ENCODE results near the gene NALCN.

The NALCN gene

DNA sequence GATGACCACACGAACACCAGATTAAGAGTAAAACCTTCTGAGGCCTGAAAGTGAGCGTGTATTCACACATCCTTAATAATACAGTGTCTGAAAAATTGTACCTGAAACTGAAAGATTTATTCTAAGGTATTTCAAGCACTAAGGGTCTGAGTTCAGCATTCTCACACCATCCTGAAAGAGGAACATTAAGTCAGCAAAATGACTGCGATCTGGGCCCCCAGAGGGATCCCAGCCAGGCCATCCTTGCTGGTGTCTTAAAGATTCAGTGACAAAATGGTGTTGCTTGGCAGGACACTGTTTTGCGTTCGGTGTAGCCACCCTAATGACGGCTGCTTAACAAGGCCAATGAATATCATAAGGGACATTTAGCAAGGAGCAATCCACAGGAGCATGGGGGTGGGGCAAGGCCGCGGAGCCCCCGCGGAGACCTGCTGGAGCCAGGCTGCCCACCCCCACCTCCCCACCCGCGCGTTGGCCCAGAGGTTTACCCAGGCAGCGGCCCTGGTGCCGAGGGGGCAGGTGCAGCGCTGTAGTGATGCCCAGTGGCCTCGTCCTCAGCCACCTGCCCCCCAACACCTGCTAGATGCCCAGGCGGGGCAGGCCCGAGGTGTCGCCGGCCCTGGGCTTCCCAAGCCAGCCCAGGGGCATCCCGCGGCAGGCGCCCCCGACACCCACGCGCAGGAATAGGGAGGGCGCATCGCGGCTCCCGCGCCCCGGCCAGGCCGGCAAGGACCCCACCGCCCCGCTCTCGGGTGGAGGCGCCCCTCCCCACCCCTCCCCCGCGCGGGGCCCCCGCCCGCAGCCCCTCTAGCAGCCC lies 742 bp downstream of the NALCN start:
- no peak for DNase-seq (ENCODE audit: low spot score)

DNA sequence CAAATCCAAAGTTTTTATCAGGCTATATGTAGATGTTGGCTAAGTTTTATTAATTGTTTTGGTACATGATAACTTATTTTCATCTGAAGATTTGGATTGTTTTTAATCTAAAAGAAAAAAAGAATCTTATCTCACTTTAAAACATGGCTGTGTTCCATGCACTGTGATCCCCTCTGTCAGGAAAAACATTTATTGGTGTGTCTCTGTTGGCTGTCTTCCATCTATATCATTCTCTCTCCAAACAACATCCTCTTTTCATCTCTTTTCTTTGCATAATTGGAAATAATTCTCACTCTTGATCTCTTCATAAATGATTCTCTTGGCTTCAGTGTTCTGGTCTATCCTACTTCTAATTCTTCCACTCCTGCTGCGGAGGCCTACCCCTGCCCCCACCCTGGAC lies 4.2 kb downstream of the NALCN start:
- no peak for DNase-seq (ENCODE audit: low spot score)

DNA sequence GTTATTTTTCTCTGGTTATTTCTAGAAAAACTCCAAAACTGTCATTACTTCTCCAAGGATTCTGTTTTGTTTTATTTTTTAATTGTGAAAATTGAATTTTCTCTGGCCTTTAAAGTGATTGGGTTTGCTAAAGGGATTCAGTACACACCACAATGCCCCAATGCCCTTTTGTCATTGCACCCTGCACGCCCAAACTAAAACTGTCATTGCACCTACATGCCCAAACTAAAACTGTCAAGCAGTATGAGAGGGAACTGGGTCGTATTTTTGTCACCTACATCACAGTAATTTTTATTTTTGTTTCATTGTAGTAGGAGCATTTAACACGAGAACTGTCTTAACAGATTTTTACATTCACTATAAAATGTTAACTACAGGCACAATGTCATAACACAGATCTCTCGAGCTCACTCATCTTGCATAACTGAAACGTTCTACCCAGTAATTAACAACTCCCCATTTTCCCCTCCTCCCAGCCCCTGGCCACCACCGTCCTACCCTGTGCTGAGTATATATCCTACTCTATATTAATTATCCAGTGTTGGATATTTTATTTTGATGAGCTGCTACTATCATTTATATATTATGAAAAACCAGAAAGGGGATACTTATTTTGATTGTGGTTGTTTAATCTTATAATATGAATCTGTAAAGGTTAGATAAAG lies 7.2 kb downstream of the NALCN start:
- DNase-seq (ENCODE audit: low spot score), result no peak

DNA sequence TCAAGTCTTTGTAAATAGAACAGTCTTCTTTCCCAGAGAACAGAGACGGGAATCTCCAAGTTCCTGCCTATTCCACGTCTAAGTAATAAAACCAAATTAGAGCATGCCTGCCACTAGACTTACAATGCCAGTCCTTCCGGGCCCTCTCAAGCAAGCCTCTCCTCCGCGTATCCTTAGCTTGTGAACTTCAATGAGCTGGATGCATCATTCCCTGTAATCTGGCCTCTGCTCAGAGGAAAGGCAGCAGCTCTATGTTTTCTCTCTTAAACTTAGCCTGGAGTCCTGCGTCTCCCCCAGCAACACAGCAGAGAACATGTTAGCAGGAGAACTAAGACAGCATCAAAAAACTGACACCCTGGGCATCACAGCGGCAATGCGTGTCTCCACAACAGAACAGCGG lies 8.2 kb downstream of the NALCN start:
- DNase-seq (ENCODE audit: low spot score), result no peak

DNA sequence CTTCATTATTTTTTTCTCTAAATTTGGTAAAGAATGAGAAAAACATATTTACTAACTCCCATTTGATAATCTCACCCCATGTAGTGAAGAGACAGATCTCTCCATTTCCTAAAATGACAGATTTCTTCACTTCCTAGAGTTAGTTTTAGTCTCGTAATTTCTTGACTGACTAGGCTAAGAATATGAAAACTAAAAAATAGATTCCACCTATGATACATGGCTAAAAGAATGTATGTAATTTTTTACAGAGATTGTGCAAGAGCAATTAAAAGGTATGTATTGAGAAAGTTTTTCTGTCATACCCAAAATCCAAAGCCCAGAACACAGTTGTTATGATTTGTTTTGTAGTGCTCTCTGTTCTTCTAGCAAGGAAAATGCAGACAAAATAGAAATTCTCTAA lies 9.5 kb downstream of the NALCN start:
- no peak for DNase-seq (ENCODE audit: low spot score)

DNA sequence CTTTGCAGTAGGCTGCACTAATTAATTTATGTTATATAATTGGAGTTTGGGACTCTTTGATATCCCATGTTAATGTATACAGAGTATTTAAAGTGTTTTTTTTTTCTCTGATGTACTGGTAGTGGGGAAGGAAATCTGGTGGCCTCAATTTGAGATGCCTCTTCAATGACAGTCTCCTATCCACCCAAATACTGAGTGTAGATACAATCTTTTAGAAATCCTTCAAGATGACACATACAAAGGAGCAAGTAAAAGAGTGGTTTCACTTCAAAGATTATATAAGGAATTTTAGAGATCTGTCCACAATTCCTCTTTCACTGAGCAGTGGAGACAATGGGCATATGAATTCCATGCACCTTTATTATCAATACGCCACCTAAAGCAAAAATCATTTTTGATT lies 15.1 kb downstream of the NALCN start:
- no peak for DNase-seq (ENCODE audit: low spot score)

DNA sequence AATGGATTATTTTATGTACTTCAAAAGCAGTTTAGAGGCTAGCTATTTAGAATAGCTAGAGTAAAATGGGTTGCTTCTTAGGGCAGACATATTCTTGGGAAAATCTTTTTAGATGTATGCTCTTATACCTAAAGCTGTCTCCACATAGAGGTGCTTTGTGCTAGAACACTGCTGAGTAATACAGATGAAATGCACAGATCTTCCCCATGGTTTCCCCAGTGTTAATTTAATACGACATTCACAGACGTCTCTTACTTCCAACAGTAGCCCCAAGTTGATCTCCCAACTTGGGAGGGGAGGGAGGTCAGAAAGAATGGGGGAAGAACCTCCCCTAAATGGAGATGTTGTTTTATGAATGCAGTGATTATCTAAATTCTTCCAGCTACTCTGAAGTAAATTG lies 16.9 kb downstream of the NALCN start:
- no peak for DNase-seq (ENCODE audit: low spot score)

DNA sequence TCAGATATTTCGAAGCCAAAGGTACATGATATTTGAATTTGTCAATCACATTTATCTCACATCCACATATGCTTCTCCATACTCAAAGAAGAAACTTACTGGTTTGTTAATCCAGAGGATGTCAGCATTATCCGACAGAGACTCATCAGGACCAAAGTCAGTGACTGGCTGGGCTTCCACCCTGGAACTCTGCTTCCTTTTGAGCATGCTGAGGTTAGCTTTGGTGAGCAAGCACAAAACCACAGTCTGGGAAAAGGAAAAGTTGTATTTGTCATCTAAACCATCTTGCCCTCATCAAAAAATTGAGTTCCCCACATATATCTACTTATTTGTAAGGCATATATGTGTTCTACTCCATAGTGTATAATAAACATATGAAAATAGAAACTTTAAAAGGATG lies 17.4 kb downstream of the NALCN start:
- DNase-seq (ENCODE audit: low spot score), result no peak

DNA sequence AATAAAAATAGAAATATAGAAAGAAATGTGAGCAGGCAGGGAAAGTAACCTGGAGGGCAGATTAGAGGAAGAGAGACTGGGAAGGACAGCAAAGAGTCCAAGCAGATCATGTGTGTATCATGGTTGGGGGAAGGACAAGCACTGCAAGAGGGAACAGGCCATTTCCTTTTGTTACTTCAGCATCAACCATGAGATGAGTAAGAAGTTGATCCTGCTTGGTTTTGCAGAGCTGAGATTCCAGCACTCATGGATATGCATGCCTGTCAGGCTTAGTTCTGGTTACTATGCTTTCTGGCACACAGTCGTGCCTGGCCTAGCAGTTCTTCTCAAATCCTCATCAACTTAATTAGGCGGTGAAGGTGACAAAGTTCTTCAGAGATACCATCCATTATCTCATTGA lies 18.1 kb downstream of the NALCN start:
- no peak for DNase-seq (ENCODE audit: low spot score)

DNA sequence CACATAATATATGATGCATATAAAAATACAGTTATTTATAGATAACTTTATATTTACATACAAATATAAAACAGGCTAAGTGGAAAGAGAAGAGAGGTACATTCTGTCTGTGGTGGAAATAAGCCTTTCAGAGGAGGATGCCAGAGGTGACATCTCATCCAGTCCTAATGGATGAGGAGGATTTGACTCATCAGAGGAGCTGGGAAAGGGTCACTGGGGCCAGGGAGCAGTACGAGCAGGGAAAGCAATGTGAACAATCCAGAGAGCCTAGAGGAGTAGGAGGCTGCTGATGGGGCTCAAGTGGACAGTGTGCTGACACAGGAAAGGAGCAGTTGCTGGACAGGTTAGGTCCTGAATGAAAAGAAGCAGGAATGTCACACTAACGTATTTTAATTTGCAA lies 18.6 kb downstream of the NALCN start:
- DNase-seq (ENCODE audit: low spot score), result no peak

DNA sequence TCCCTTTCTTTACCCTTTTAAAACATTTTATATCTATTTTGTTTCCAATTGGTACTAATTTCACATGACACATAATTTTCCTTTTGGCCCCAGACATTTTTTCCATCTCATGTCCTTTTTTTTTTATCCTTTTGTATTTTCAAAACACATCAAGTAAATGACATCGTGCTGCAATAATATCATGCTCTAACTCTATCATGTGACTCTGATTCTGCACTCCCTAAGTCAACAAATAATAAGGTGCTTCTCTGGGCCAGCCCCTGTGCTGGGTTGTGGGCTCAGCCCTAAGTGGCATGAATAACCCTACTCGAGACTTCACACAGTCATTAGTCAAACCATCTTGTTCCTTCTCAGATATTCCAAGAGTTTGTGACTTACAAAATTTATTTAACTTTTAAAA lies 21.7 kb downstream of the NALCN start:
- DNase-seq (ENCODE audit: low spot score), result no peak

DNA sequence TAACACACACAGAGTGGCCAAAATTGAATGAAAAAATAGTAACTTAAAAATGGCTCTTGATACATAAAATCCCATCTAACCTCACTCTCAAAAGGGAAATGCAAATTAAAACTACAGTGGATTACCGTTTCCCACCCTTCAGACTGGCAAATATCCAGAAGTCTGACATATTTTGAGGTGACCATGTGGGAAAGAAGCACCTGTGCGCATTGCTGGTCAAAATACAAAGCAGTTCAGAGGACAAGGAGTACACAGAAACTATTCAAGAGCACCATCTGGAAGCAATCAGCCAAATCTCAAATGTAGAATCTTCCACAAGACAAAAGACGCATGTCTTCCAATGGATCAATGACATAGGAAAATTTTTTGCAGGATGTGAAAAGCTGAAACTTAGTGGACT lies 23.2 kb downstream of the NALCN start:
- DNase-seq (ENCODE audit: low spot score), result no peak

DNA sequence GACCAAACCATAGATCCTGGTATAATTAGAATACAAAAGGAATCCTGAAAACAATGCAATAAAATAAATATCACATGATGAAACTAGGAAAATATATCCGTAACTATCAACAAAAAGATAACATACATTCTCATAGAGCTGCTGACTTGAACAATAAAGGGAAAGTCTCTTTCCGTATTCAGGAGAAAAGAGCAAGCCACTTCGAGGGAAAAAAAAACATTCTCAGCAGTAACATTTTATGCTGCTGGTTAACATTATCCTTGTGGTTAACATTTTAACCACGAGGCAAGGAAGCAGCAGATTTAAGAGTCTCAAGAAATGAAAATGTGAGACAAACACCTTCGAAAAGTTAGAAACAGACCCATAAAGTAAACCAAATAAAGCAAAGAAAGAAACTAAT lies 25.8 kb downstream of the NALCN start:
- DNase-seq (ENCODE audit: low spot score), result no peak

DNA sequence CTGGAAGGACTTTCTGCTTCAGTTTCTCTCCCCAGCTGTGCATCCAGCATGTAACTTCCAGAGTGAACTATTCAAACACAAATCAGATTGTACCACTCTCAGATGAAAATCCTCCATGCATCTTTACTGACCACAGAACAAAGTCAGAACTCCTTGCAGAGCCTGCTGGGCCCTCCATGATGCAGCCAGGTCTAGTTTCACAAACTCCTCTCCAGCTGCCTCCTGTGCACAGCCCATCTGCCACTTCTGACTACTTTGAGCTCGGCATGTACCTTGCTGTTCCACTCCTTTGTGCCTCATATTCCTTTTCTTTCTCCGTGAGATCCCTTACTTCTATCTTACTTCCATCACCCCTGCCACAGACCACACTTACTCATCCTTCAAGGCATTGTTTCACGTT lies 31.4 kb downstream of the NALCN start:
- no peak for DNase-seq (ENCODE audit: low spot score)

DNA sequence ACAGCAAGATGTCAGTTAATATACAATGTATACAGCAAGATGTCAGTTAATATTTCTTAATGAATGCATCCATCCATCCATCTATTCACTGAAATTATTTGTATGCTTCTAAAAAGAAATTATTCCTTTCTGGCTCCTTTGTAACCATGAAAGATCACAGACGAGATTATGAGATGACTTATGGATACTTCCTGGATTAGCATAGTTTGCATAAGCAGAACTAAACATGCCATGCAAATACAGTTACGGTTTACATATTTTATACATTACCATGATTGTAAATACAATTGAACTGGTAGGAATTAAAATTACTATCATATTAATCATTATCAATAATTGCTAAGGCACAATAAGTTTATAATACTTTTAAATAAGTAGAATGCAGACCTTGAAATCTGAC lies 32.7 kb downstream of the NALCN start:
- no peak for DNase-seq (ENCODE audit: low spot score)

DNA sequence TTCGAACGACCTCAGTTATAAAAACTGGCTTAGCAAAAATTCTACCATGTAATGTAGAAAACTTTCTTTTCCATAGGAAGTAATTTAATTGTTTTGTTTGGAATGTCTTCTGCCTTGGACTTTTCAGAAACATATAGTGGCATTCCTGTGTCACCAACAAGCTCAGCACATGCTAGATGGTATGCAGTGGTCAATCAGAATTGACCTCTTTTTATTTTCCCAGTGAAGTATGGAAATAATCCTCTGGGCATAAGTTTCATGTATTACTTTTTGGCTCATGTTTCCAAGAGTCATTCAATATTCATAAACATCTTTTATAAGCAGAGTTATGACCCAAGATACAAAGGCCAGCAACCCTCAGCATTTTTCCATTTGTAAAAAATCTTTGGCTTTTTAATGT lies 33.6 kb downstream of the NALCN start:
- DNase-seq (ENCODE audit: low spot score), result no peak

DNA sequence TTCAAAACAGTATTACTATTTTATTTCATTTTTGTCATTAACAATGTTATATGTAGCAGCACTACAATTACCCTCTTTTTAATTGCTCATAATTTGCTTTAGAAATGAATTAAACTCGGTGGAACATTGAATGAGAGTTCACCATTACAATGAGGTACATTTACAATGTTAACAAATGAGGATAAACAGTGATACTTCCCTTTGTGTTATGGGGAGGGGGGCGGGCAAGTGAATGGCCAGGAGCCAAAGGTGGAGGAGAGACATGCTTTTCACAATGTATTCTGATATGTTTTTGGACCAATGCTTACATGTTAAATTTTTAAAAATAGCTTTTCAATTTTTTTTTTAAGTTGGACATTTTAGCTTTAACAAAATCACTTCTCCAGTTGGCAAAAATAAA lies 34.2 kb downstream of the NALCN start:
- no peak for DNase-seq (ENCODE audit: low spot score)

DNA sequence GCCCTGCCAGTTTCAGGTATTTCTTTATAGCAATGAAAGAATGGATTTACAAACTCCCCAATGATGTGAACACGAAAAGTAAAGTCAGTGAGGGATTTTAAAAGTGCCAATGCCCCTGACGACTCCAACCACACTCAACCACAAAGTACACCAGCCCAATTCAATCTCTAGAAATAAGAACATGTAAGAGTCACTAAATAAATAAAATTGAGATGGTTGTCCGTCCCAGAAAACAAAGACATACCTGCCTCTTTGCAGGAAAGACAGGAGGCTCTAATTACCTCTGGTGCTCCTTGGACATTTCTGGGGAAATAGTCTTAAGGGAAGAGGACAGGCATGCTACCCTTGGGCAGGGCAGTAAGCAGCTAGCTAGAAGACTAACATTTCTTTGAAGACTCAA lies 55.8 kb downstream of the NALCN start:
- no peak for DNase-seq (ENCODE audit: low spot score)

DNA sequence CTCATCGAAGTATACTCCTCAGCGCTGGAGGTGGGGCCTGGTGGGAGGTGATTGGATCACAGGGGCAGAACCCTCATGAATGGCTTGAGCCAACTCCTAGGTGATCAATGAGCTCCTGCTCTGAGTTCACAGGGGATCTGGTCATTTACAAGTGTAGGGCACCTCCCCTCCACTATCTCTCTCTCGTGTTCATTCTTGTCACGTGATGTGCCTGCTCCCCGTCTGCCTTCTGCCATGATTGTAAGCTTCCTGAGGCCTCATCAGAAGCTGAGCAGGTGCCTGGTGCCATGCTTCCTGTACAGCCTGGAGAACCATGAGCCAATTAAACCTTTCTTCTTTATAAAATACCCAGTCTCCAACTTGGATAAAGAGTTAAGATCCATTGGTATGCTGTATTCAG lies 61.4 kb downstream of the NALCN start:
- no peak for DNase-seq (ENCODE audit: low spot score)

DNA sequence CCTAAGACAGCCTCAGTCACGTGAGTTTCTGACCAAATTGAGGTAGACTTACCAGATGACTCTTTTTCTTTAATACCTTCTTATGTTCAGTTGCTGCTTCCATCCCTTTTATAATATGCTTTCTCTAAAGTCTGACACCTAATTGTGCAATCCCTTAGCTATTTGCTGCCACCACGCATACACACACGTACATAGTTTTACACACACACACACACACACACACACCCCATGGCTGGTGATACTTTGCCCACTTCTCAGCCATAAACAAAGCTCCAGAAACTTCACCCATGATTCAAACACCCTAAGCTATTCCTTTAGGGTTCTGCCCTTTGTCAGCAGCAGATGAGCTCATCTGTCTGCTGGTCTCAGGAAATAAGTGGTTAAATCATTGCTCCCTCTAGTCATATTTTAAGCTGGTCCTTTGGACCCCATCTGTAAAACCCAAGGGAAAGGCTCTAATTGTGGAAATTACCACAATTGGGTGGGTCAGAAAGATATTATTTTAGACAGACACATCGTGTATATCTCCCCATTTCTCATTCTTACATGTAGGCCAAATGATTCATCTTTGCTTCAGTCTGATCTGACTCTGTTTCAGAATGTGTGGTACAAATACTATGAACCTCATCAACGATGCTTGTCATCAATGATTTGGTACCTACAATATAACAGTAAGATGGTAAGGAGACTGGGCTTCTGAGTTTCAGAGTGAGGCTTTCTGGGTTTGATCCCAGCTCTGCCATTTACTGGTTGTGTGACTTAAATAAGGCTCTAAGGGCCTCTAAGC lies 69.2 kb downstream of the NALCN start:
- DNase-seq (ENCODE audit: low spot score), result no peak

DNA sequence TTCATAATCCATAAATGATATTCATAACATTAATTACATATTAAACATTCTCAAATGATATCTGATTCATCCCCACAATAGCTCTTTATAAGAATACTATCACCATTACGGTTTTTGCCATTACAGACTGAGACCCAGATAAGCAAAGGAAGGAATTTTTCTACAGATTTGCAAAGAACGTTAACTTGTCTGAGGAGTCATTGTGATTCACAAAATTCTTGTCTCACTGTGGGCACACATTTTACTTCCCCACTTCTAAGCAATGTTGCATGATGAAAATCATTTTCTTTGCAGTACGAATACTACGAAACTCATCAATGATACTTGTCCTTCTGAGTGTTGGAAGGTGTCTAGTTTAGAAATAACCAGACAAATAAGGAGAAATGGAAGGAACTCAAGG lies 70.1 kb downstream of the NALCN start:
- DNase-seq (ENCODE audit: low spot score), result no peak

DNA sequence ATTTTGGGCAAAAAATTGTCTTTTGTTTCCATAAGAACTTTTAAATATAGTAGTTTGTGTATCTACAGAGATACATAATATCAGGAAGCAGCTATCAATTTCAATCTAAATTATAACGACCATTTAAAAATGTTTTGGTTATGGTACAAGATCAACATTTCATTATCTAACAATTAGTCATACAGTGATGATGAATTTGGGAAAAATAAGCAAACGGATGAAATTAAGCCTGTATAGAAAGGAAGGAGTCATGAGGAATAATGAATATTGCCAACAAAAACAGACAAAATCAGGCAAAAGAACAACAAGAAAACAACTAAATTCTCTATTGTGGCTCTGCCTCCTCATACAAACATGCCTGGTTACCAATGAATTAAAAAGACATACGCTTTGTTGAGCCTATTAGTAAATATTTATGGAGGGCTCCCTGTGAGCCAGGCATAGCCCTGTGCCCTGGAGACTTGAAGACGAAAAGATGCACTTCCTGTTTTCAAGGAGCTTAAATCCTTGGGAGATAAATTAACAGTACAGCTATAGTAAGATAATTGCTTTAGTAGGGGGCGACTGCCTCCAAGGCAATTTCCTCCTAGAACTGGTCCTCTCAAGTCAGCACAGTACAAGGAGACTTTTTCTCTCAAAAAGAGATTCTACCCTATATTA lies 73.0 kb downstream of the NALCN start:
- no peak for DNase-seq (ENCODE audit: low spot score)

DNA sequence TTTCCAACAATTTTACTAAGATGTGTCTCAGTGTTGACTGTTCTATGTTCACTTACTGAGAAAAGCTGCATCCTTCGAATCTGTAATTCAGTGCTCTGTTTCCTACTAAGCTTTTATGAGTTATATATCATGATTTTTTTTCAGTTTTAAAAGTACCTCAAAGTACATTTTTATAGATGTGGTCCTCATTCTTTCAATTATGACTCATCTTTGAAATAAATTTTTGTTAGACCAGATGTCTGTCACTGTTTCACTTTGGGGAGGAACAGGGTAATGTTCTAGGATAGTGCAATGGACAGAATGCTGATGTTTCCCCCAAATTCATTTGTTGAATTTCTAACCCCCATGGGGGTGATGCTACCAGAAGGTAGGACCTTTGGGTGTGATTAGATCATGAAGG lies 74.8 kb downstream of the NALCN start:
- DNase-seq (ENCODE audit: low spot score), result no peak

Data from activated CD4-positive, alpha-beta T cell treated with anti-CD3 and anti-CD28 coated beads, Interleukin-2, Interleukin-4, amounts not matched to agents 100 ng/mL and 50 ng/mL, durations not matched to agents 16 hours and 8 hours (primary cell).